Effector CD4-positive, alpha-beta T cell (primary cell): ENCODE data around the gene RCAN1.
A peak's percentile ranks its signal among the peaks of the same experiment; 100 is the strongest.
"Not testable (repeated sequence)": the region's sequence is repeated elsewhere in the genome, so short reads cannot be mapped to it uniquely, and the experiment has no call there.

Experiments
- DNase-seq: peaks from one replicate; pipeline ENCODE4 v3.0.0-alpha.2; 2020

Gene RCAN1

DNA sequence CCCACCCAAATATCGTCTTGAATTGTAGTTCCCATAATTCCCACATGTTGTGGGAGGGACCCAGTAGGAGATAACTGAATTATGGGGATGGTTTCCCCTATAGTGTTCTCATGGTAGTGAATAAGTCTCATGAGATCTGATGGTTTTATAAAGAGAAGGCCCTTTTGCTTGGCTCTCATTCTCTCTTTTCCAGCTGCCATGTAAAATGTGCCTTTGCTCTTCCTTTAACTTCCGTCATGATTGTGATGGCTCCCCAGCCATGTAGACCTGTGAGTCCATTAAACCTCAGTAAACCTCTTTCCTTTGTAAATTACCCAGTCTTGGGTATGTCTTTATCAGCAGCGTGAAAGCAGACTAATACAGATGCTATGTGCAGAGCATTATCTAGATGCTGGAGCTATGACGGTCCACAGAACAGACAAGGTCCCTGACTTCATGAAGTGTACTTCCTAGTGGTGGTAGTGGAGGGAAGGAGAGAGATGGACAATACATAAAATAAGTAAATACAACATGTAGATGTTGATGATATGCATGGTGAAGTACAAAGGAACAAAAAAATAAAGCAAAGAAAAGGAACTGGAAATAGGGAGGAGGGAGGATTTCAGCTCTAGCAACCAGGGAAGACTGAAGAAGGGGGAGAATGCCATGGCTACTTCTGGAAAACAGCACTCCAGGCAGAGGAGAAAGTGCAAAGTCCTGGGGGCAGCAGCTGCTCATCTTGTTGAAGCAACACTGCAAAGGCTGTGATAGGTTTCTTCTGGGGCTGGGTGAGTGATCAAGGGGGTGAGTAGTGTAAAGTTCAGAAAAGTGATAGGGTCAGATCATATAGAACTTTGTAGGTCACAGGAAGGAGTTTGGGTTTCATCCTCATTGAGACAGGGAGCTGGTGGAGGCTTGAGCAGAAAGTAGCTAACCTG is 6.8 kb upstream of the RCAN1 start:
- no peak for DNase-seq

DNA sequence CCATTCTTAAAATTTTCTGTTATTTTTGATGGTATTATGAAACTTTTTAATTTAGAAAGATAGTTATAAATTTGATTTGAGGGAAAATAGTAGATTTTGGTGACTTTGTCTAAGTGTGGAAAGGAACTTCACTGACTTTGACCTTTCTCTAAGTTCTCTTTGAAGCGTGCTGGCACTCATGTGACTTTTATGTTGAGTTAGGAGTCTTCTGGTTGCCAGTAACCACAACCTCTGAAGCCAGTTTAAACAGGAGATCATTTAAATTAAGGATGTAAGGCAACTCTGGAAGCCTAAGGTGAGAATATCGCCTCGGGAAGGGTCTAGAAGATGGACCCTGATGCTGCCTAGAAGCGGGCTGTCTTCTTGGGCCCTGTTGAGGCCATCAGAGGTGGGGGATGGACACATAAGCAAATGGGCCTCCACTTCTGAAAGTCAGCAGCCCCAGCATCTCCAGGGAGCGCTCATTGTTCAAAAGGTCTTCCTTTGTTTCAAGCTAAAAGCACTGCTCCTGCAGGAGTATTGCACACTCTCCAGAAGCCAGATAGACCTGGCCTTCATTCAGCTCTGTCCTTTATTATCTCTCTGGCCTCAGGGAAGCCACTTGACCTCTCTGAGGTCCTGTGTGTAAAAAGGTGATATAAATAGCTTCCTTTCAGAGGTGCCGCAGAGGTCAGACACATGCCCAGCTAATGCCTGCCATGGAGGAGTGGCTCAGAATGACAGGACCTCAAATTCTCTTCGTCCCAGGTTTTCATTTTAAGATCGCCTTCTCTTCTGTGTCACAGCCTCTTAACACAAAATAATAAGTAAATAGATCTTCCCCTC is 5.1 kb upstream of the RCAN1 start:
- DNase-seq = no peak

DNA sequence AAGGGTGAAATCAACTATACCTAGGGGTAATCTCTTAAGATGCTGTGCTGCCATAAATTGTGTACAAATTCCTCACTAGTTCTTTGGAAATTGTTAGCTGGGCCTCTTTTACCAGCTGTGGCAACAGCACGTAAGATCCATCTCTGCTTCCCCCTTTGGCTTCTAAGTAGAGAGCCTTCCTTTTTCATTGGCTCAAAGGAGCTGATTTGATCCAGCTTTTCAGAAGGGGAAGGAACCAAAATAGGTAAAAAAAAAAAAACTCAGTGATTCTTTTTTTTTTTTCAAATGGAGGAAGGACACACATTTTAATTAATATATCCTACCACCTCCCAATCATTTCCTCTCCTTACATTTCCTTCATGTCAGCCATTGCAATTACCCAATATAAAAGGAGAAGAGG is 4.0 kb upstream of the RCAN1 start:
- DNase-seq = no peak

DNA sequence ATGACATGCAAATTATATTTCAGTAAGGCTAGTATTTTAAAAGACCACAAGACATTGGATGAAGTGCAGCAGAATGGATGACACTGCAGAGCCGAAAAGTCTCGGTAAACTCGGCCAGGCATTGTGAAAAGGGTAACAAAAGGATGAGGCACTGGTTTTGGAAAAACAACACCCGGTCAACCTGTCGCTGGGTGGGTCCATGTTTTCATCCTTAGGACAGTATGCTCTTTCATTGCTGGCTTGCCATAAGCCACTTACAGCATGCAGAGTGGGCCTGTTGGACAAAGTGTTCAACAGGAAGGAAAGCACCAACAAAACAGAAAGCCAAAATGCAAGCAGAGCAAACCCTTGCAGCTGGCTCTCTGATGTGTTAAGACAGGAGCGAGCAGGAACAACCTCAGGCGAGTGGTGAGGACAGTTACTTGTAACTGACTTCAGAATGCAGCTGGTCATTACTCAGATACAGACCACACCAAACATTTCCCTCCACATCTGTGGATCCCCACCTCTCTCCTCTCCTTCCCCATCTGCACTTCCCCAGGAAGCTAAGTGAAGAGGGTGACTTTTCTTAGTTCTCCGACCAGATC is 2.9 kb upstream of the RCAN1 start:
- no peak for DNase-seq

DNA sequence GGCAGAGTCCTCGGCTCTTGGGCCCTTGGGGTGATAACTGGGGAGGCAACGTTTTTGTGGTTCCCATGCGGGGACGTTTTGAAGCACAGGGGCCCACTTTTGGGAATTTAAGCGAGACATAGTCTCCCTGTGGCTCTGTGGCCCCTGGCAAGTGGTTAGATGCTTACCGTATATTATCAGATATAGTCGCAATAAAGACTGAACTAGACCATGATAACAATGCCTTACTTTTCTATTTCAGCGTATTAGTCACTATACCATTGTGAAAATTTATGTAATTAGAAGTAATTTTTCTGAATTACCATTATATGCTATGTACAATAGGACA is 538 bp upstream of the RCAN1 start:
- DNase-seq = no peak

DNA sequence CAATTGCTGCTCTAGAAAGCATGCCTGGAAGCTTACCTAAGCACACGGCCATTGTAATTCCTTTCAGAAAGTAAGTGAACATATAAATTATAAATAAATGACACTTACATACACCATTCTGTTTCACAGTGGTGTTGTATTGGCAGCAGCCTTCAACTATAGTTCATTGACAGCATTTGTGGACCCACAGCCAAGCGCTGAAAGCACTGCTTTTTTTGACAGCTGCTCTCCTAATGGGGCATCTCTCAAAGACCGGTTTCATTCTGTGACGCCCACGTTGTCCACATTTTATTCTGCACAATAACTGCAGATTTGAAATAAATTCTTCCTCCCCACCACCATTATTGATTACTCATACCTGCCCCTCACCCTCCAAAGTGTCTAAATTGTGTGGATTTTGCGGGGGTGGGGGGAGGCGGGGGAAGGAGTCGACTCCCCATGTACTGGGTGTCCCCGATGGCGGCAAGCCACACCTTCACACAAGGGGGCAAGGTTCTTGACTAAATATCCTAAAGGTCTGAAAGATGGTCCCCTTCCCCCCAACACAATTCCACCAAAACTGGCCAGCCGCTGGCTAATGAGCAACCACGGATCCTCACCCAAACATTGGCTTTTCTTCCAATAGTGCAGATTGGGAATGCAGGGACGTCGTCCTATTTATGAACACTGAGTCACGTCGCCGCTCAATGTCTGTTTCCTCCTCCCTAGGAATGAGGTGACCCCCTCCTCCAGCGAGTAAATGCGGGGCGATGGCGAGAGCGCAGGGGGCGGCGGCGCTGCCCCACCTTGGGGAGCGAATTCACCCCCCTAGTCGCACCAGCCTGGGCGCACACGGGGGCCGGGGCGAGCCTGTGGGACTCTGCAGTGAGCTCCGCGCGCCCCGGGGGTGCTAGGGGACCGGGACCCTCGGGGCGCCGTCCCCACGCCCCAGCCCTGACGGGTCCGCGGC is 960 bp downstream of the RCAN1 start:
- DNase-seq = no peak

DNA sequence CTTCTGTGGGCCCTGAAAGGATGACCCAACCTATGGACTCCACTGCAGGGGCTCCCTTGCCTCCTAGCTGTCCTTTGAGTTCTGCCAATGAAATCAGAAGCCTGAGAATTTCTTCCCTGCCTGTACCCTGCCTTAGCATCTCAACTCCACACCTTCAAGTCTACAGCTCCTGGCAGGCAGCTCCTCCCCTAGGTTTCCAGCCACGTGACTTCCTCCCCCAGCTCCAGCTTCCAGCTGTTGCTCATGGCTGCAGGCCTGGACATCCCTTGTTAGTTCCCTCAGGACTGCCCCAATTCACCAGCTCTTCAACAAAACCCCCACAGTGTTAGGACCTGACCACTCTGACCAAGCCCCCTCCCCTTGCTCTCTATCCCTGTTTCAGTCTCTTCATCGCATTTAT is 2.4 kb downstream of the RCAN1 start:
- no peak for DNase-seq

DNA sequence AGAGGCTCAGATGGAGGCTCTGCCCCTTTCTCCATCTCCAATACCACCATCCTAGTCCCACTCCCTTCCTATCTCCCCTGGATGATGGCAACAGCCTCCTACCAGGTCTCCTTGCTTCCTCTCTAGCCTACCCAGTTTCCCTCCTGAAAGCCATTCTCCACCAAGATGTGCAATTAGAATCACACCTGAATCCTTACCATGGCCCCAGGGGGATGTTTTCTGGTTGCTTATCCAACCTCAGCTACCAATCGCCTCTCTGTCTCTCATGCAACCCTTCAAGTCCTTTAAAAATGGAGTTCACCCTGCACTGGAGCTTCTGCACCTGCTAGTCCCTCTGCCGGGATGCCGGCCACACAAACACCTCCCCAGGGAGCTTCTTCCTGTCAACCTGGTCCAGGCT is 2.9 kb downstream of the RCAN1 start:
- no peak for DNase-seq

DNA sequence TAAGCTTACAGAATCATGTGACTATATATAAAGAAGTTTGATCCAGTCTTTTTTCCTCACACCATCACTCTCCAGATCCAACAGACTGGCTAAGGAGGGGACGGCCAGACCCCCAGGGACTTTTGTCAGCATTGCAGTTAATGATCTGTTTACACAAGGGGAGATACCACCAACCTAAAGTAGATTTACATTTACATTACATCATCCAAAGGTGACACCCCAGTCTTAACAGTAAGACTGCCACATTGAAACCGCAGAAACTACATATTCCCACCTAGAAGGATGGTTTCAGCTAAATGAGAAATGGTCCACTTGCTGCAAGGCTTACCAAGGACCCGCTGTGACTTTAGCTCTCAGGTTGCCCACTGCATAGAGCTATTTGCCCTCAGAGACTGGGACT is 3.4 kb downstream of the RCAN1 start:
- DNase-seq = no peak

DNA sequence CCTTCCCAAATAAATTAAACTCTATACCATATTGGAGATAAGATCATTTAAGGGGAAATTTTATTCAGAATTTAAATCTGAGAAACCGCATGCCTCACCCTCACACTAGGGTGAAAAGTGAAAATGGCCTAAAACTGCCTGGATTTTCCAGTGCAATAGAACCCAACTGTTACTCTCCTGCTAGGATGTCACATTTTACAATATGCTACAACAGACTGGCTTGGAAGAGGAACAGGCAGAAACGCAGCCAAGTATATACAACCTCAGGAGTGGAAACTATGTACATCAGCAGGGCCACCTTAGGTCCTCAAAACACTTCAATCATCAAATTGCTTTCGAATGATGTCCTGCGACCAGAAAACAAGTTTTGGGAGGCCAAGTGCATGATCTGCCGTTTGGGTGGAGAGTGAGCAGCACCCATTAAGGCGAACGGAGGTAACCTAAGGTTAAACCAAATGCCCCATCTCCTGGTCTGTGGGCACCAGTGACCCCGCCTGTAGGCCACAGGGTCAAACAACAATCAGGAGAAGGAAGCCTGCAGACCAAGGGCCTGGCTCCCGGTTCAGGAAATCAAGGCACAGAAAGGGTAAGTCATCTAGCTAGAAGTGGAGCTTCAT is 4.9 kb downstream of the RCAN1 start:
- DNase-seq = no peak

DNA sequence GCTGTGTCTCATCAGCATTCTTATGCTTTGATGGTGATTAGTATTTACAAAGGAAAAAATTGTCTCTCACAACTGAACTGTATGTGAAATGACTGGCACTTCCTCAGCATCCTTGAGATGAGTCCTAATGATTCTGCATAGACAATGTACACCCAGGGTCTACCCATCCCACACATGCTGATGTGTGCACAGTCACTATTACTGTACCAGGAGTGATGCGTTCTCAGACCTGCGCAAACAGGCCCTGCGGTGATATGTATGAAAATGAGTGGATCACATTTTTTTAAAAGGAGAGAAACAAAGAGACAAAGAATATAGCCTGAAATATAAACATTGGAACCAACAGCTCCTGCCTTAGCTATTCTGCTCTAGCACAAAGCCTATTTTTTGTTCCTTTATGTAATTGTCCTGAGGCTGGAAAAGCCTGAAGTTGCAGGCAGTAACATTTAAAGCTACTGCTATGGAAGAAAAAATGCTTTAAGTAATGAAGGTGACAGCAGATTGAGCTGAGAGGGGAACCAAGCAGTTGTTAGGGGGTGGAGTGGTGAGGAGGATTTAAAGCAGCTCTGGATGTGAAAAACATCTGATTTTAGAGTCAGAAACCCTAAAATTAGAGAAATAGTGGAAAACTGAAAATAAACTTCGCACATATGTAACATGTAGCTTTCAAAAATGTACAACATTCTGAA is 5.5 kb downstream of the RCAN1 start:
- DNase-seq = no peak

DNA sequence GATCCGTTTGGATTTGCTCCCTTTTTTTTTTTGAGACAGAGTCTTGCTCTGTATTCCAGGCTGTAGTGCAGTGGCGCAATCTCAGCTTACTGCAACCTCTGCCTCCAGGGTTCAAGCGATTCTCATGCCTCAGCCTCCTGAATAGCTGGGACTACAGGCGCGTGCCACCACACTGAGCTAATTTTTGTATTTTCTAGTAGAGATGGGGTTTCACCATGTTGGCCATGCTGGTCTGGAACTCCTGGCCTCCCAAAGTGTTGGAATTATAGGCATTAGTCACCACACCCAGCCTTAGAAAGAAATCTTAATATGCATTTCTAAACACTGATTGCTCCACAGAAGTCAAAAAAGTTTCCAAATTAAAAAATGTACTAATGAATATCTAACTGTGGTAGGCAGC is 7.5 kb downstream of the RCAN1 start:
- DNase-seq = not testable (repeated sequence)

DNA sequence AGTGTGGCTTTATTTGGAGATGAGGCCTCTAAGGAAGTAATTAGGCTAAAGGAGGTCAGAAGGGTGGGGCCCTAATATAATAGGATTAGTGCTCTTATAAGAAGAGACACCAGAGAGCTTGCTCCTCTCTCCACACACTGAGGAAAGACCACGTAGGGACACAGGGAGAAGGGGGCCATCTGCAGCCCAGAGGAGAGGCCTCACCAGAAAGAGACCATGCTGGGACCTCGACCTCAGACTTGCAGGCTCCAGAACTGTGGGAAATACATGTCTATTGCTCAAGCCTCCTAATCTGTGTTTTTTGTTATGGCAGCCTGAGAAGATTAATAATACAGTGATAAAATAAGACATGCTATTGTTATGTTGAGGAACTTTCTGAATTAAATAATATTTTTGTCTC is 8.3 kb downstream of the RCAN1 start:
- no peak for DNase-seq

DNA sequence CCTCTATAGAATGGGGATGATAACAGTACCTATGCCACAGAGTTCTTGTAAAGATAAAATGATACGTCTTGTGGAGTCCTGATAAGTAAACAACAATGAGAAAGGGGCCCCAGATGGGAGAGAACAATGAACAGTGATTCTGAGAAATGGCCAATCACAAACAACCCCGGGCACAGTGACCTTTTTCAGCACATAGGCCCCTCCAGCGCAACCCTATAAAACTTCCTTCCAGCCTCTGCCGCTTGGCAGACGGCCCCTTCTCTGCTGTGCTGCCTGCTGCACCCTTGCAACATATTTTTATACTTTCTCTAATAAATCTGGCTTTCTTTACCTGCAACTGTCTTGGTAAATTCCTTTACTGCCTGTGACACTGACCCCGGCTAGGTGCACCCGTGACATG is 8.9 kb downstream of the RCAN1 start:
- DNase-seq = no peak

DNA sequence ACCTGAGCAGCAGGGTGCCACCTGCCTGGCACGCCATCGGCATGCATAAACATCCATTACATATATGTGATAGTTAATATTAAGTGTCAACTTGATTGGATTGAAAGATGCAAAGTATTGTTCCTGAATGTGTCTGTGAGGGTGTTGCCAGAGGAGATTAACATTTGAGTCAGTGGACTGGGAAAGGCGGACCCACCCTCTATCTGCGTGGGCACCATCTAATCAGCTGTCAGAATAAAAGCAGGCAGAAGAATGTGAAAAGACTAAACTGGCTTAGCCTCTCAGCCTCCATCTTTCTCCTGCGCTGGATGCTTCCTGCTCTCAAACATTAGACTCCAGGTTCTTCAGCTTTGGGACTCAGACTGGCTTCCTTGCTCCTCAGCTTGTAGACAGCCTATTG is 10.0 kb downstream of the RCAN1 start:
- not testable (repeated sequence) for DNase-seq

DNA sequence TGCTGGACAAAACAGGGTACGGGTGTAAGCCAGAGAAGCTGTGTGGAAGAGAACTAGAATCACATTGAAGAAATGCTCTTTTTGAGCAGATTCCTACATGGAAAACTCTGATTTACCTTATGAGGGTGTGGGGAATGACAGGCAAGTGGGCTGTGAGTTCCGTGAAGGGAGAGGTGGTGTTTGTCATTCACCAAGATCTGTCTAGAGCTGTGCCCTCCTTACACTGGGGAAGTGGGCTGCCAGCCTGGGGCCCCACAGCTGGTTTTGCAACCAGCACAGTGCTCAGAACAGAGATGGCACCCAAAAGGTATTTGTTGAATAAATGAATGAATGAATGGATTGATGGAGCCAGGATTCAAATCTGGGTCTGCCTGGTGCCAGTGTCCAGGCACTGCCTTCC is 10.4 kb downstream of the RCAN1 start:
- DNase-seq = no peak

DNA sequence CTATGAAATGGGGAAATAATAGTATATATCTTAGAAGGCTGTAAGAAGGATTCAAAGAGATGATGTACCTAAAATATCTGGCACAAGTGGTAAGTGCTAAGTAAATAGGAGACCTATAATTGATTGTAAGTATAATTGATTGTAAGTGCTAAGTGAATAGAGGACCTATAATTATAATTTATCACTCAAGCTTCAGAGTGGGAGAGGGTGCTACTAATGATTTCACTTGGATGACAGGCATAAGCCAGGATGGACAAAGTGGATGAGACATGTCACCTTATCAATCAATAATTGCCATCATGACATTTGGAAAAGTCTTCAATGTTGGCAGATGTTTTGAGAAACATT is 11.2 kb downstream of the RCAN1 start:
- DNase-seq = no peak

DNA sequence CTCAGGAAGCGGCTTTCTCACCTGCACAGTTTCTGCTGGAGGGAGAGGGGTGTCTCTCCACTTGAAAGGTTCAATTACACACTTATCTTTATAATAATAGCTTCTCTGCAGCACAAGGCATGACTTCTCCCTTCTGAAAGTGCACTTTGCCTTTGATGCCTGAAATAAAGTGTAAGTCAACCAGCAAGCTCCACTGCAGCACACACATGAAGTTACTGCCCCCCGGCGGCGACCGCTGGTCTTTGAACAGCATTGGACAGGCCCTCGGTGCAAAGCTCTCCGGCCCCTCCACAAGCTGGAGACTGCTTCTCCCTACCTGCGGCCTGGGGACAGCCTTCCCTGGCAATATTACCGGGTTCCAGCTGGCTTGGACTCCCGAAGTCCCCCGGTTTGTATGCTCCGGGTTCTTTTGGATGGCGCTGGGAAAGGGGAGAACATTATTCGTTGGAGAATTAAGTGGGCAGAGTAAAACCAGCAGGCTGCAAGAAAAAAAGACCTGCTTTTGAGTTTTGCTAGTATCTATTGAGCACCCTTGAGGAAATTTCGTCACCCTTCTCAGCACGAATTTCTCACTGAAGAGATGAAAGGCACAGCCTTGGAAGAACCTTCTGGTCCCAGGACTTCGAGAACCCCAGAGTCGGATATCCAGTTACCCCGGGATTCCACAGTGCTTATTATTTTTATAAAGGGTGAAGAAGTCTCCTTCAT is 11.8 kb downstream of the RCAN1 start:
- peak; percentile 15 for DNase-seq

DNA sequence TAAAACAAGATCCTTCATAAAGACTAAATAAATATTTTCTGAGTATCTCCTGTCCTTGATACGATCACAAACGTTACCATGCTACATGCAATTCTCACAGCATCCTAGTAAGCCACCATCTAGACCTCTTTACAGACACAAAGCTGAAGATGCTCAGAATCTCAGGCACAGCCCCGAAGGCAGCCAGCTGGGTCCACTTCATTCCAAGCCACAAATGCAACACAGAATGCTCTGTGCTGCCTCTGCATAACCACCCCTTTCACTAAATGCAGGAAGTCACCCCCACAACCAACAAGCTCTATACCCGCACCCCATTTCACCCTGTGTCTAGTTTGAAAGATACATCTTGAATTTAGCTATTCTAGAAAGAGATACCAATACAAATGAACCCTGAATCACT is 12.9 kb downstream of the RCAN1 start:
- no peak for DNase-seq

DNA sequence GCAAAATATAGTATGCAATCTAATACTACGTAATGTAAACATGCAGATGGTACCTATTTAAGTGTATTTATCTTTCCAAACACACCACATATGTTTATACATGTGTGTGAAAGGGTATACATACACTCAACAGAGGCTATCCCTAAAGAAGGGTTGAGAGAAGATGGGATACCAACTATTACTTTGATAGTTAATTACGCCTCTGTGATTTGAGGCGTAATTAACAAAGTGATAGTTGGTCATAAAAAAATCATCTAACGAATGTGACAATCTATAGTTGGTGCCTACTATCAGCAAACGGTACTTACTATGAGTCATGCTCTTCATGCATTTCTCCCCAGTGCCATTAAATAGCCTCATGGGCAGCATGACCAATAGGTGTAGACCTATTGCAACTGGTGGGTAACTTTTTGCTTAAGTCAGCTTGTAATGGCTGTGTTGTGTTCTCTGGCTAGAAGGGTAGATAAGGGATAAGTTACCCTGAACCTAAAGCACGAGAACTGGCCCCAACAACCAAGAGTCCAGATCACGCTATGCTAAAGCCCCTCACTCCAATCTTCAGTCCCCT is 15.3 kb downstream of the RCAN1 start:
- DNase-seq = no peak

DNA sequence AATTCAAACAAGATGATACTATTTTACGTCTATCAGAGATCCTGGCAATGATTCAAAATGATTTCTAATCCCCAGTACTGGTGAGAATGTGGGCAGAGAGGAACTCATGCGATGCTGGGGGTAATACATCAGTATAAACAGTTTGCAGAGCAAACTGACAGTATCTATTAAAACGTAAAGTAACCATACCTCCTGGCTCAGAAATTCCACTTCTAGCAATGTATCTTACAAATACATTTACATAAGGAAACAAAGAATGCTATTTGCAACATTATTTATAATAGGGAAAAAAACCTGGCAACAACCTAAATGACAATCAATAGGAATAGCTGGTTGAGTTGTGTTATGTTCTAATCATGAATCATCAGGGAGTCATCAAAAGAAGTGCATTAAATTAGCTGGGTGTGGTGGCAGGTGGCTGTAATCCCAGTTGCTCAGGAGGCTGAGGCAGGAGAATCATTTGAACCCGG is 15.9 kb downstream of the RCAN1 start:
- no peak for DNase-seq
